ENCODE data around the gene RTN3.
"Not testable (repeated sequence)": the region's sequence is repeated elsewhere in the genome, so short reads cannot be mapped to it uniquely, and the experiment has no call there.

Gene RTN3

DNA sequence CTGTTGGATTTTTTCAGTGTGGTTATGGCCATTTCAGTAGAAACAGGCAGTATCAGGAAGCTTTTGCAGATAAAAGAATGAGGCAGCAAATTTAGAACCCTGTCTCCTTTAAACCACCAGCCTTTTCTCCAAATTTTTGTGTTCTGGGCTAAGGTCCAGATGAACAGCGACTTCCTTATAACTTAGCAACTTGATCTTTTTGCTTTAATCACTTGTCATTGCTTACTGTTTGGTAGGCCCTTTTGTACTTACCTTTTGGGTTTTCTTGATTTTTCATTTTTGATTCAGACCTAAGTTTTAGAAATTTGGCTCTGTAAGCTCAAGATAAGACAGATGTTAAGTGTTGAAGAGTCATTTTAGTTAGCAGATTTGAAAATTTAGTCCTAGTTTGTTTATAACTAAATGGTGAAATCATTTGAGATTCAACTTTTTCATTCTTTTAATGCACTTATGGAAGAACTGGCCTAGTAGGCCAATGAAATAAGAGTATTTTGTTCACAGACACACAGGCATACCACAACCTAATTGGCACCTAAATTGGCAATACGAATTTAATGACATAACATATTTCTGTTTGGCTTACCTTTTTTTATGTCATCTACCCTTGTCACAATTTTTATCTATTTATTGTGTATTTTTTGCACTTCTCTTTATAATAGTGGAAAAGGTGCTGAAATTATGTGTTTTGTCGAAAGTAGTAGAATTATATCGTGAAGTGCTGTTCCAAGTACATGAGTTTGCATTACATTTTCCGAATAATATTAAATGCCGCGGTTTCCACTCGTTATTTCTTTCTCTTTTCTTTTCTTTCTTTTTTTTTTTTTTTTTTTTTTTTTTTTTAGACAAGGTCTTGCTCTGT is 2.1 kb downstream of the RTN3 start:
- DNase-seq = no peak

DNA sequence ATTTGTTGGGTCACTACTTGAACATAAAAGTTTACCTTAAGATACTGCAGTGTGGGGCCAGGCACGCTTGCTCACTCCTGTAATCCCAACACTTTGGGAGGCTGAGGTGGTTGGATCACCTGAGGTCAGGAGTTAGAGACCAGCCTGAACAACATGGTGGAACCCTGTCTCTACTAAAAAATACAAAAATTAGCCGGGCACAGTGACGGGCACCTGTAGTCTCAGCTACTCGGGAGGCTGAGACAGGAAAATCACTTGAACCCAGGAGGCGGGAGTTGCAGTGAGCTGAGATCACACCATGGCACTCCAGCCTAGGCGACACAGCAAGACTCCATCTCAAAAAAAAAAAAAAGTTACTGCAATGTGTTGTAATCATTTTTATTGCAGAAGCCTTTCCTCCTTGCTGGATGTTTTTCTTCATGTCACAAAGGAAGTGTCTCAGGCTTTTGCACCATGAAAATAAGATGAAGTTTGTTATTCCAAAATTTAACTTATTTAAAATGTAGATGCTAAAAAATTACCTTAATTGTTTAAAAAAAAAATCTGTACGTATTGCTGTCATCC is 3.9 kb downstream of the RTN3 start:
- not testable (repeated sequence) for DNase-seq

DNA sequence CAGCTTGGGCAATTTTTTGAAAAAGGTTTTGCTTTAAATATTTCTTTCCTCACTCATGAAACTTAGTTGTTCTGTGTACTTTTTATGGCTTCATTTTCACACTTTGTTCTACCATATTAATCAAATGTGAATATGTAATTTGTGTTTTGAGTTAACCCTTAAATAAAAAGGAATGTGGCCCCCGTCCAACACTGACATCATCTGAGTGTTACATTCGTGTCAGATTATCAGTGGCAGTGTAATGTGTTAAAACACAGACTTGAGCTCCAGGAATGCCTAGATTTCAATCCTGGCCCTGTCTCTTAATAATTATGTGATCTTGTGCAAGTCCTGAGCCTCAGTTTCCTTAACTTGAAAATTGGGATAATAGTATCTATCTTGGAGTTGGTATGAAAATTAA is 5.6 kb downstream of the RTN3 start:
- no peak for DNase-seq

DNA sequence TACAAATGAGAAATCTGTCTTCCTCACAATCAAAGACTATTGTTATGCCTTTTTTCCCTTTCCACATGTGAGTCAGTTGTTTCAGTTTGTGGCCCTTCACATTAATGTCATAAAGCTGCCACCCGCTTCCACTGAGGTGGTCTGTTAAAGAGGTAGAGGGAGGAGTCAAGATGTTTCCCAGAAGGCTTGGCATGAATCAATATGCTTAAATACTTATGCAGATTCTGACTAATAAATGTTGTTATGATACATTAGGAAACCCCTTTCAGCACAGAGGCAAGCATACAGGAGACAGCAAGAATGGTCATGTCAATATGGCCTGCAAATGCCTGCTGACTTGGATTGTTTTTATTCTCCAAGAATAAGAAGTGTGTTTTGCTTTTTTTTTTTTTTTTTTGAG is 6.5 kb downstream of the RTN3 start:
- no peak for DNase-seq

DNA sequence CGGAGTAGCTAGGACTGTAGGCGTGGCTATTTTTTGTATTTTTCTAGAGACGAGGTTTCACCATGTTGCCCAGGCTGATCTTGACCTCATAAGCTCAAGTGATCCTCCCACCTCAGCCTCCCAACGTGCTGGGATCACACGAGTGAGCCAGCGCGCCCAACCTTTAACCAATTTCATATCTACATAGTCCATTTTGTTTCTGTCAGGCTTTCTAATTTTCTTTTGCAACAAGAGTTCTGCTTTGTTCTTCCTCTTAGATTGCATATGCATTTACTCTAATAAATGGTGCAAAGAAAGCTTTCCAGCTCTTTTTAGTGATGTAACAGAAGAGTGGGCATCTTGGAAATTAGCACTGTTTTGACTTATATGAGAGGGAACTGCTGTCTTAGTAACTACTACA is 13.3 kb downstream of the RTN3 start:
- no peak for DNase-seq

DNA sequence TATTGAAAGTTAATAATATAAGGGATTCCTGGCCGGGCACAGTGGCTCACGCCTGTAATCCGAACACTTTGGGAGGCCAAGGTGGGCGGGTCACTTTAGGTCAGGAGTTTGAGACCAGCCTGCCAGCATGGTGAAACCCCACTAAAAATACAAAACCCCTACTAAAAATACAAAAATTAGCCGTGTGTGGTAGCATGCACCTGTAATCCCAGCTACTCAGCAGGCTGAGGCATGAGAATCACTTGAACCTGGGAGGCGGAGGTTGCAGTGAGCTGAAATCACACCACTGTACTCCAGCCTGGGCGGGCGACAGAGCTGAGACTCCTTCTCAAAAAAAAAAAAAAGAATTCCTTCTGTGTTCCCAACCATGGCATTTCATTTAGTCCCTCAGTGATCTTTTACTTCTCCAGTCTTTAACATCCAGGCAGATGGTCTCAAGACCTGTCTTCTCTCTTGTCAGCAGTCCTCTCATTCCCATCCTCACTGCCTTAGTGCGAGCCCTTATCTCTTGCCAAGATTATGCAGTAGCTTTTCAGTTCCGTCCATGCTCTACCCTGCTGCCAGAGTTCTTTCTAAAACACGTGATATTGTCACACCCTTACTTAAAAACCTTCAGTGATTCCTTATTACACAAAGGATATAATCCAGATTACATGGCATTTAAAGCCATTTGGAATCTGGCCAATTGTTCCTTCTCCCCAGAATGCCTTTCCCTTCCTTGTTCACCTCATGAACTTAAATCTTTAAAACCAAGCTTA is 17.9 kb downstream of the RTN3 start:
- DNase-seq = no peak

DNA sequence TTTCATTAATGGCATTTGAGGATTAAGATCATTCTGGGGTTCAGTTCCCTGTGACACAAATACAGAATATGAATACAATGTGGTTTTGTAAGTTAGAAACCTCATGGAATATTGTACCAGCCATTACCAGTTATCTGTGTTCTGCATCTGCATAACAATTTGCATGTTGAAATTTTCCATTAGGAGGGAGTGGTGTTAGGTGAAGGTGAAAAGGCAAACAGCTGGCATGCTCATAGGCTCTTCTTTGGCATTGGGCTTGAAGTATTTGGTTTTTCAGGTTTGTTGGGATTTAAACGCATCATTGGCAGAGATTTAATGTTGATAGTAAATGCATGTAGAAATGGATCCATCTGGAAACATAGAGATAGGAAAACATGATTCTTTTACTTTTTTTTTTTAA is 18.6 kb downstream of the RTN3 start:
- DNase-seq = no peak

DNA sequence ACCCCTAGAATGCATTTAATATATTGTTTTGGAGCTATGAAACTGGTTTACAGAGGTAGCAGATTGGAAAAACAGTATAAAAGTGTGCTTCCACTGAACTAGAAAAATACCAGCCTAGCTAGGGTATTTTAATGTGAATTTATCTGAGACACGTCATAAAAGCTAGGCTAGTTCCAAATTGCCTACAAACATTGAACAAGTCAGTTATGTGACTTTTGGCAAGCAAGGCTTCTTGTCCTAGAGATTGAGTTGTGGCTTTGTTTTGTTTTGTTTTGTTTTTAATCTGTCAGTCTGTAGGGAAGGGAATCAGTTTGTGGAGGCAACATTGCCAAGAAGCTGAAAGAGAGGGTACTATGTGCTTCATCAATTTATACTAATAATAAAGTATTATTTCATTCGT is 24.2 kb downstream of the RTN3 start:
- no peak for DNase-seq

DNA sequence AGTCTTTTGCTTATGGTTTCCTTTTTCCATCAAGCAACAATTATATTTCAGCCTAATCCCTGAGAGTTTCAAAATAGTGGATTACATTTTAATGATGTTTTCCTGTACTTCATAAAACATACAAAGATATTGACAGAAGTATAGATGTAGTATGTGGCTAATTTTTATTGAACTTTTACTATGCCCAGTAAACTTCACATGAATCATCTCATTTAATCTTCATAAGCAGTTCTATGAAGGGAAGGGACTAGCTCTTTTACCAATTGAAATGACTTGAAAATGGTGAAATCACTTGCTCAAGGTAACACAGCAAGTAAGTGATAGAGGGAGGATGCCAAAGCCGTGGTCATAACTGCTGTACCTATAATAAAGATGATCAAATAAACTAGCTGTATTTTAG is 27.5 kb downstream of the RTN3 start:
- no peak for DNase-seq

DNA sequence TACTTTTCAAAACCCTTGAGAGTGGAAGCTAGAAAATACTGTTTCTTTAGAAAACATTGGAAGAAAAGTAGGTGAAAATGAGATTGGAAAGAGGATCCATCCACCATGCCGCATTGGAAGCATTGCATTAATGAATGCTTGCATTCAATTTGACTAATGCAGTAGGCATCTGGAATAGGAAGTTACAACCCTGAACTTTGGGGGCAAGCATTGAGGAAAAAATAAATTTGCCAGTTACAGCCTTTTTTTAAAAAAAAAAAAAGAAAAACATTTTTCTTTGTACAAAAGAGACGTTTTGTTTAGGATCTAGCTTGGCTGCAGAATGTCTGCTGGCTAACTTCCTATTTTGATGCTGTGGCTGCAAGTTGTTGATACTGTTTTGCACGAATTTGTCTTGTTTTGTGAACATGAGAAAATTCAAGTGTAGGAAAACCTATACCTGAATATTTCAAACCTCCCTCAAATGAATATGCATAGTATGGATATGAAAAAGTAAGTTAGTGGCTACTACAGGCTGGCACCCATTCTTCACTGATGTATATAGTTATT is 28.1 kb downstream of the RTN3 start:
- DNase-seq = no peak

DNA sequence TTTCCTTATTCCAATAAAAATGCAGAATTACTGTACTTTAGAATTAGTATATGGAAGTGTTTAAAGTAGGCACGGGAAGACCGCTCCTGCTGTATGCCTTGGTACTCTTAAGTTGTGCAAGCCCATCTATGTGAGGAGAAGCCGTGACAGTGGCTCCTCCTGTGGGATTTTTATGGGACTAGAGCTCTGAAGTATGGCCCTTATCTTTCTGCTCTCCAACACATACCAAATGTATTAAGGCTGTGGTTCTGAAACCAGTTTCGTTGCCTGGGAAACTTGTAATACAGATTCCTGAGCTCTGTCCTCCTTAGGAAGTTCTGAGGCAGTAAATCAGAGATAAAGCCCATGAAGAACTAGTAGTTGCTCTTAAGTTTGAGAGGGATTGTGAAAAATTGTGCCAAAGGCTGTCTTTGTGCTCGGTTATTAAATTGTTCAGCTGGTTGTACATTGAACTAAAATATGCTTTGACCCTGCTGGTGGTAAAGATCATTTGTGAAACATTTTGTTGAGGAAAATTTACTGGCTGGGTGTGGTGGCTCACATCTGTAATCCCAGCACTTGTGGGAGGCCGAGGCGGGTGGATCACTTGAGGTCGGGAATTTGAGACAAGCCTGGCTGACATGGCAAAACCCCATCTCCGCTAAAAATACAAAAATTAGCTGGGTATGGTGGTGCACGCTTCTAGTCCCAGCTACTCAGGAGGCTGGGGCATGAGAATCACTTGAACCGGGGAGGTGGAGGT is 29.3 kb downstream of the RTN3 start:
- no peak for DNase-seq

DNA sequence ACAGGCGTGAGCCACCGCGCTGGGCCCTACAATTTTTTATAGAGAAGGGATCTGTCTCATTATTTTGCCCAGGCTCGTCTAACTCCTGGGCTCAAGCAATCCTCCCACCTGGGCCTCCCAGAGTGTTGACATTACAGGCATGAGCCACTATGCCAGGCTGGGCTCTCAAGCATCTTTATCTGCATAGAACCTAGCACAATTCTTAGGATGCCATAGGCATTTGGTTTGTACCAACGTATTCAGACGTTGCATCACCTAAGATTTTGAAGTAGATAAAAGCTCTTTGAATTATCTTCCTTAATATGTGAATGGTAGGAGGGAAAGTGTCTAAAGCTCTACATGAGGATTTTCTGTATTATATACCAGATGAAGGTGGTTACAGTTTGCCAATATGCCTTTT is 30.5 kb downstream of the RTN3 start:
- no peak for DNase-seq

DNA sequence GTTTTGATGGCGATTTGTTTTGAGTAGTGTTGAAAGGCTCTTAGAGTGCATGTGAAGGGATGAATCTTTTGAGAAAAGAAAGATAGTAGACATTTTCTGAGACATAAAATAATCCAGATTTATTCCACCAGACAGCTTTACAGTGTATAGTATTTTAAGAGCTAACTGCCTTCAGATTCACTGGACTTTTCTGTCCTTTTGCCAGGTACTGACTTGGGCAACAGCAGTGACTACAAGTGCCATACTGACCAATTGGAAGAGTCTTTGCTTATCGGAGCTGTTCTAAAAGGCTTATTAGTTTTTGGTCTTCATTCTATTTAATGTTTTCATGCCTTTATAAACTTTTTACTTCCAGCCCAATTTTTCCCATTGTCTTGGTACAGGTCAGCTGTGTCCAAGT is 32.5 kb downstream of the RTN3 start:
- no peak for DNase-seq

DNA sequence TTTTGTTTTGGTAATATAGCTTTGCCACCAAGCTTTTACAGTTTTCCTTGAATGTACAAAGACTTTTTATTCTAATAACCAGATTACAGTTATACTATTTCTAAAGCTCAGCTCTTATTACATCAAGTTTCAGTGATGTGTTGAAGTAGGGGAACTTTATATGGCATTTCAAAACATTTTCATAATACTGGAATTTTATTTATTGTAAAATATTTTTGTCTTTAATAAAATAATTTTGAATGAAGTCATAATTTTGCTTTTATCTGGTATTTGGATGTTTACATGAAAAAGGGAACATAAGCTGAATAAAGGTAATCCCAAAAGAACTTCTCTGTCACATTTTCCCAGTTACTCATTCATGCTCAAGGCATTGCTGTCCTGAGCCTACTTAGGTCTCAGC is 34.7 kb downstream of the RTN3 start:
- no peak for DNase-seq

DNA sequence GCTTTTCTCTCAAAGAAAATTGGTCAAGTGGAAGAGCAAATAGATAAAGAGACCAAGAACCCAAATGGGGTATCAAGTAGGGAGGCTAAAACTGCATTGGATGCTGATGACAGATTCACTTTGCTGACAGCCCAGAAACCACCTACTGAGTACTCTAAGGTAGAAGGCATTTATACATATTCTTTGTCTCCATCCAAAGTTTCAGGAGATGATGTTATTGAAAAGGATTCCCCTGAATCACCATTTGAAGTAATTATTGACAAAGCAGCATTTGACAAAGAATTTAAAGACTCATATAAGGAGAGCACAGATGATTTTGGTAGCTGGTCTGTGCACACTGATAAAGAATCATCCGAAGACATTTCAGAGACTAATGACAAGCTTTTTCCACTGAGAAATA is 37.7 kb downstream of the RTN3 start:
- DNase-seq = no peak

DNA sequence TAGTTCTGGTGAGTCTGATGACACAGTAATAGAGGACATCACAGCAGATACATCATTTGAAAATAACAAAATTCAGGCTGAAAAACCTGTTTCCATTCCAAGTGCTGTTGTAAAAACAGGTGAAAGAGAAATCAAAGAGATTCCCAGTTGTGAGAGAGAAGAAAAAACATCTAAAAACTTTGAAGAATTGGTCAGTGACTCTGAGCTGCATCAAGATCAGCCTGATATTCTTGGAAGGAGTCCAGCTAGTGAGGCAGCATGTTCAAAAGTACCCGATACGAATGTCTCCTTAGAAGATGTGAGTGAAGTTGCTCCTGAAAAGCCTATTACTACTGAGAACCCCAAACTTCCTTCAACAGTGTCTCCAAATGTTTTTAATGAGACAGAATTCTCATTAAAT is 38.7 kb downstream of the RTN3 start:
- DNase-seq = no peak

DNA sequence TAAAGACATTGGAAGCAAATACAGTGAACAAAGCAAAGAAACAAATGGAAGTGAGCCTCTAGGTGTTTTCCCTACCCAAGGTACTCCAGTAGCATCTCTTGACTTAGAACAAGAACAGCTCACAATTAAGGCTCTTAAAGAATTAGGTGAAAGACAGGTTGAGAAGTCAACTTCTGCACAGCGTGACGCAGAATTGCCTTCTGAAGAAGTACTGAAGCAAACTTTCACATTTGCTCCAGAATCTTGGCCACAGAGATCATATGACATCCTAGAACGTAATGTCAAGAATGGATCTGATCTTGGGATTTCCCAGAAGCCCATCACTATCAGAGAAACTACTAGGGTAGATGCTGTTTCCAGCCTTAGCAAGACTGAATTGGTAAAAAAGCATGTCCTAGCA is 39.3 kb downstream of the RTN3 start:
- no peak for DNase-seq

DNA sequence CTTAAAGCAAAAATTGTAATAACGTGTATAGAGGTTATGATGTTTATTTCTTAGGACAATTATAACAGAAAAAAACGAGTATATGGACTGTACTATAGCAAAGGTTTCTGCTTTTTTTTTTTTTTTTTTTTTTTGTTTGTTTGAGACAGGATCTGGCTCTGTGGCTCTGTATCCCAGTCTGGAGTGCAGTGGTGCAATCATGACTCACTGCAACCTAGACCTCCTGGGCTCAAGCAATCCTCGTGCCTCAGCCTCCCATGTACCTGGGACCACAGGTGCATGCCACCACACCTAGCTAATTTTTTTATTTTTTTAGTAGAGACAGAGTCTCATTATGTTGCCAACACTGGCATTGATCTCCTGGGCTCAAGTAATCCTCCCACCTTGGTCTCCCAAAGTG is 48.0 kb downstream of the RTN3 start:
- DNase-seq = no peak

DNA sequence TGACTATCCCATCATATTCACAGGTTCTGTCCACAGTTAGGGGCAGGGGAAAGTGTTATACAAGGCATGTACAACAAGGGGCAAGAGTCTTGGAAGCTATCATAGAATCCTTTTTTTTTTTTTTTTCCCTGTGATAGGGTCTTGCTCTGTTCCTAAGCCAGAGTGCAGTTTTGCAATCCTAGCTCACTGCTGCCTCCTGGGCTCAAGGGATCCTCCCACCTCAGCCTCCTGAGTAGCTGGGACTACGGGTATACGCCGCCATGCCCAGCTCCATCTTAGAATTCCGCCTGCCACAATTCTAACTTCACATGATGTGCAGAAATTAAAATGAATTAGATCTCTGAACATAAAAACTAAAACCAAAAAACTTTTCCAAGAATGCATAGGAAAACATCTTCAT is 55.6 kb downstream of the RTN3 start:
- no peak for DNase-seq

DNA sequence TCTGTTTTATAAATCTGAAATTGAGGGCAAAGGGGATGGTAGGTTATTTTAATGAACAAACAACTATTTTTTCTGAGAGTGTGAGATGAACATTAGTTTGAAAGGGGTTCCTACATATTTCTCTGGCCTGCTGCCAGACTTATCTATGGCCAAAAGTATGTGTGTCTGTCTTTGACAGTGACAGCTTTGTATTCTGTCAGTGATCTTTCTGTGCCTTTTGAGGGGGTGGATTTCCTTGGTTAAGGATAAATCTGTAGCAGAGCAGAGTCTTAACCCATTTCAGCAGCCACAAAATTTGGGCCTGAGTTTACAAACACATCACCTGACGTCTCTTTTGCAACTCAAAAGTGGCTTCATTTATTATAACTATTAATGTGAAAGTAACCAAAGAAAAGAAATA is 56.4 kb downstream of the RTN3 start:
- DNase-seq = no peak

DNA sequence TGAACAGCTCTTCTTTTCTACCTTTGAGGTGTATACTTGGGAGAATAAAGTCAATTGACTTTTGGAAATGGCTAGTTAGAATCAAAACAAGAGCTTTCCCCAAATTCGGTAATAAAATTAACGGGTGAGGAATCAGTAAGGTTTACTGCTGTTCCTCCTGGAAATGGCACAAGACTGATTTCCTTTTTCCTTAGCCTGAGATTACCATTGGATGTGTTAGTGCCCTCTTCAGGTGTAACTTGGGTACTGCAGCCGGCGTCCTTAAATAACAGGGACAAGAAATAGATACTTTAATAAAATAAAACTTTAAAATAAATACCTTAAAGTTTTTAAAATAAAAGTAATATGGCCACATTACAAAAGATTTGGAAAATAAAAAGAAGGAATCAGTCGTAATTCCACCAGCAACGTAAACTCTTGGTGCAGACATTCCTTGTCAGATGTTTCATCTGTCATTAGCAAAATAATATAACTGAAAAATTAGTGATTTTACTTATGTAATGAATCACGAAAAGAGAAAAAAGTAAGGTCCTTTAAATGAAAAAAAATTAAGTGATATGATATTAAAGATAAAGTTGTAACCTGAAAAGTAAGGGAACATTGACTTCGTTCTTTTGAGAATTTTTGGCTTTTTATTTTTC is 57.5 kb downstream of the RTN3 start:
- DNase-seq = peak; percentile 62

DNA sequence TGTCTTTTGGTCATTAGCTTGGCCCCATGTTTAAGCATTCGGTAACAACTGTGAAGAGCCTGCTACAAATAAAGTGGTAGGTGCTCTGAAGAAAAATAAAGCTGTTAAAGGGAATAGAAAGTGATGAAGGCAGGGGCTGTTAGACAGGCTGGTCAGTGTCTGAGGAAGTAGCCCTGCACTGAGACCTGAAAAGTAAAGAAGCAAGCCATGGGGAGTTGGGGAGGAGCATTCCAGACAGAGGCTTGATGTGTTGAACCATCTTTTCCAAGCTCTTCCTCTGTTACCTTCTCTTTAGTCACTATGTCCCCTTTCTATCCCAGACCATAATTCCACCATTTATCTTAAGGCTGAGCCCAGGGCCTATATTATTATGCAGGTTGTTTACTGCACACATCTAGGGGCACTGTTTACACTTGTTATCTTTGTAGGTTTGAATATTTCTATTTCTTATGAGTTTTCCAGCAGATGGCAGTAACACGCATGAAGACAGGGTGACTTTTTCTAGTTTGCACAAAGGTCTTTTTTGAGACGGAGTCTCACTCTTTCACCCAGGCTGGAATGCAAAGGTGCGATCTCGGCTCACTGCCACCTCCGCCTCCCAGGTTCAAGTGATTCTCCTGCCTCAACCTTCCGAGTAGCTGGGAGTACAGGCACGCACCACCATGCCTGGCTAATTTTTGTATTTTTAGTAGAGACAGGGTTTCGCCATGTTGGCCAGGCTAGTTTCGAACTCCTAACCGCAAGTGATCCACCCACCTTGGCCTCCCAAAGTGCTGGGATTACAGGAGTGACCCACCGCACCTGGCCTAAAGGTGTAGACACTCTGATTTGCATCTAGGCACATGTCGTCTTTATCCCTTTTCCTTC is 64.2 kb downstream of the RTN3 start:
- DNase-seq = no peak

Measured in right hindlimb (tissue), 1 donor.